ENCODE results near the gene RABGAP1L.

The RABGAP1L gene

GRCh38 chr1:174726167-174726879 lies 567.0 kb downstream of the RABGAP1L start:
- peak; percentile 15 for DNase-seq

GRCh38 chr1:174726880-174727585 lies 567.7 kb downstream of the RABGAP1L start:
- no peak for DNase-seq

GRCh38 chr1:174734270-174734669 lies 575.0 kb downstream of the RABGAP1L start:
- DNase-seq, result no peak

GRCh38 chr1:174736831-174737230 lies 577.5 kb downstream of the RABGAP1L start:
- no peak for DNase-seq

- DNase-seq, result no peak
These were observed 581.1 kb downstream of the RABGAP1L start for GRCh38 chr1:174740249-174740968.

GRCh38 chr1:174742805-174743653 lies 583.7 kb downstream of the RABGAP1L start:
- no peak for DNase-seq

GRCh38 chr1:174743654-174744561 lies 584.6 kb downstream of the RABGAP1L start:
- peak; percentile 47 for DNase-seq

- no peak for DNase-seq
These were observed 585.6 kb downstream of the RABGAP1L start for GRCh38 chr1:174744886-174745285.

- no peak for DNase-seq
These were observed 586.9 kb downstream of the RABGAP1L start for GRCh38 chr1:174746024-174746808.

- DNase-seq, result no peak
These were observed 588.3 kb downstream of the RABGAP1L start for GRCh38 chr1:174747613-174748012.

GRCh38 chr1:174748586-174748985 lies 589.3 kb downstream of the RABGAP1L start:
- DNase-seq, result no peak

- no peak for DNase-seq
These were observed 593.8 kb downstream of the RABGAP1L start for GRCh38 chr1:174753131-174753530.

- no peak for DNase-seq
These were observed 602.0 kb downstream of the RABGAP1L start for GRCh38 chr1:174761335-174761734.

- no peak for DNase-seq
These were observed 602.7 kb downstream of the RABGAP1L start for GRCh38 chr1:174761901-174762585.

- DNase-seq, result no peak
These were observed 604.9 kb downstream of the RABGAP1L start for GRCh38 chr1:174764191-174764590.

- no peak for DNase-seq
These were observed 607.4 kb downstream of the RABGAP1L start for GRCh38 chr1:174766727-174767126.

- no peak for DNase-seq
These were observed 609.2 kb downstream of the RABGAP1L start for GRCh38 chr1:174768516-174768915.

- DNase-seq, result no peak
These were observed 609.6 kb downstream of the RABGAP1L start for GRCh38 chr1:174768949-174769348.

GRCh38 chr1:174769961-174770549 lies 610.7 kb downstream of the RABGAP1L start:
- peak; percentile 63 for DNase-seq

GRCh38 chr1:174775621-174776020 lies 616.3 kb downstream of the RABGAP1L start:
- DNase-seq, result no peak

Measured in CD4-positive, alpha-beta T cell treated with Interleukin-4 for 4 hours (primary cell).